HepG2 (cell line): ENCODE data around the gene CDC20. TPM values are rescaled to one million over a fixed set of nuclear protein-coding genes. Genes with fewer than 3 reads are reported as not detected.

ENCODE experiments used
- ATAC-seq: fragments of 200-7000 bp; cut with Tn5 transposase; 3 replicates; pipeline ENCODE4 v1.9.1; 2020; ENCODE audit warnings: mild to moderate bottlenecking, moderate library complexity
- BruUV-seq: library from RNA; stranded (reverse); fragments of 400-500 nt; replicated peaks from 2 replicates; lab custom pipeline; 2021; lab: Mats Ljungman, UMichigan
- CTCF ChIA-PET: fragments of 300-600 bp; formaldehyde crosslinking; extraction: SDS; loops from one replicate; lab custom pipeline; 2021; ENCODE audit warnings: low total read pairs, inconsistent platforms, low intra/inter-chr PET ratio; lab: Yijun Ruan, JAX
- POLR2A ChIA-PET: fragments of 350-600 bp; sonication (Branson Sonifier 250); formaldehyde crosslinking; loops from one replicate; lab custom pipeline; 2020; ENCODE audit warnings: antibody characterized with exemption, inconsistent platforms; lab: Yijun Ruan, JAX
- DNase-seq: peaks from one replicate; pipeline ENCODE4 v3.0.0-alpha.2; 2015; ENCODE audit warnings: low spot score
- FAIRE-seq: peaks from 3 replicates; lab custom pipeline; 2011; peaks lifted over from hg19 to GRCh38; lab: Jason Lieb, UNC
- H2AFZ ChIP-seq: one replicate; pipeline ENCODE4 v1.6.1; 2011; ENCODE audit warnings: low read length, inconsistent platforms
- H3K27ac ChIP-seq: fragments of 300-600 bp; 3 replicates; pipeline ENCODE4 v1.8.0; 2011; ENCODE audit warnings: mixed run types, mild to moderate bottlenecking, mixed read lengths, low read length, inconsistent platforms; ENCODE audit not compliant: insufficient read depth; ENCODE audit errors: extremely low read length
- H3K27me3 ChIP-seq, 2 experiments: fragments of 200-600 bp in 1 of 2; 2 replicates in 1 of 2; 3 replicates in 1 of 2; pipeline versions ENCODE4 v1.6.0 to v1.8.0; 2011; ENCODE audit warnings: low read length in 2 of 2, mild to moderate bottlenecking in 2 of 2, moderate library complexity in 2 of 2, inconsistent platforms in 1 of 2; ENCODE audit not compliant: insufficient read depth in 2 of 2, control insufficient read depth in 1 of 2
- H3K36me3 ChIP-seq, 2 experiments: fragments of 200-600 bp in 1 of 2; replicated peaks in 1 of 2; 2 replicates in 1 of 2; 3 replicates in 1 of 2; pipeline versions ENCODE4 v1.5.1 to v1.8.0; 2011; ENCODE audit warnings: low read length in 2 of 2, inconsistent platforms in 1 of 2; ENCODE audit not compliant: insufficient read depth in 2 of 2, control insufficient read depth in 1 of 2
- H3K4me1 ChIP-seq: 2 replicates; pipeline ENCODE4 v1.5.1; 2012; ENCODE audit warnings: low read length, inconsistent platforms; ENCODE audit not compliant: insufficient read depth
- H3K4me2 ChIP-seq: 2 replicates; pipeline ENCODE4 v1.6.0; 2011; ENCODE audit warnings: low read depth, low read length, inconsistent platforms
- H3K4me3 ChIP-seq, 3 experiments: fragments of 200-600 bp in 1 of 3; sonication (generic), shearing (Covaris generic) in 1 of 3; replicated peaks in 1 of 3; 2 replicates each; pipeline ENCODE4 v1.5.1; 2011 to 2016; ENCODE audit warnings: low read length in 3 of 3, inconsistent platforms in 2 of 3, low read depth in 2 of 3, mild to moderate bottlenecking in 2 of 3, control low read depth in 1 of 3, mixed read lengths in 1 of 3; ENCODE audit not compliant: insufficient read depth in 1 of 3
- H3K79me2 ChIP-seq: one replicate; pipeline ENCODE4 v1.6.1; 2011; ENCODE audit warnings: low read length, inconsistent platforms; ENCODE audit not compliant: insufficient read depth
- H3K9ac ChIP-seq: 2 replicates; pipeline ENCODE4 v1.6.0; 2011; ENCODE audit warnings: mild to moderate bottlenecking, low read depth, low read length, inconsistent platforms; ENCODE audit not compliant: insufficient read depth
- H3K9me3 ChIP-seq: 2 replicates; pipeline ENCODE4 v1.5.1; 2012; ENCODE audit warnings: mild to moderate bottlenecking, low read length
- H4K20me1 ChIP-seq: 2 replicates; pipeline ENCODE4 v1.6.0; 2011; ENCODE audit warnings: inconsistent platforms, mild to moderate bottlenecking, low read length, moderate library complexity; ENCODE audit not compliant: insufficient read depth
- AGO2 ChIP-seq: fragments of 200-400 bp; formaldehyde crosslinking; optimal IDR thresholded peaks from 2 replicates; pipeline ENCODE3; 2017; ENCODE audit warnings: mild to moderate bottlenecking, low read depth, low read length, moderate library complexity
- ATF7-NPFF ChIP-seq: sonication (generic); formaldehyde crosslinking; IDR thresholded peaks from 2 replicates; pipeline ENCODE4 v1.8.1; 2023; ENCODE audit warnings: mild to moderate bottlenecking, low read depth, missing genetic modification reagents, moderate library complexity
- CHCHD3 ChIP-seq: sonication (generic); formaldehyde crosslinking; IDR thresholded peaks from 2 replicates; pipeline ENCODE4 v1.8.0; 2022; ENCODE audit warnings: mild to moderate bottlenecking, missing genetic modification reagents, moderate library complexity
- GATA4 ChIP-seq: sonication (generic); IDR thresholded peaks from 2 replicates; pipeline ENCODE4 v1.6.1; 2016; ENCODE audit warnings: antibody characterized with exemption, low read depth, borderline replicate concordance
- HNF4A ChIP-seq: sonication (generic); formaldehyde crosslinking; IDR thresholded peaks from 2 replicates; pipeline ENCODE4 v1.4.0; 2020; ENCODE audit warnings: missing genetic modification reagents
- NFATC3 ChIP-seq: sonication (generic); formaldehyde crosslinking; IDR thresholded peaks from 2 replicates; pipeline ENCODE4 v1.5.1; 2020; ENCODE audit warnings: mild to moderate bottlenecking, missing genetic modification reagents
- NR2C2 ChIP-seq: sonication (generic); formaldehyde crosslinking; IDR thresholded peaks from 2 replicates; pipeline ENCODE4 v1.4.0; 2020; ENCODE audit warnings: missing genetic modification reagents, mild to moderate bottlenecking, moderate library complexity, borderline replicate concordance
- NR2F2 ChIP-seq: IDR thresholded peaks from 2 replicates; pipeline ENCODE4 v1.6.1; 2012; ENCODE audit warnings: low read depth, inconsistent platforms, borderline replicate concordance
- NR2F6 ChIP-seq, 2 experiments: IDR thresholded peaks; 2 replicates each; pipeline ENCODE4 v1.6.1; 2016; ENCODE audit warnings: antibody characterized with exemption in 1 of 2, mild to moderate bottlenecking in 1 of 2
- POLR2A ChIP-seq, 2 experiments: IDR thresholded peaks; 2 replicates each; pipeline ENCODE4 v1.6.1; 2011; ENCODE audit warnings: low read depth in 2 of 2, low read length in 2 of 2, mild to moderate bottlenecking in 1 of 2, moderate library complexity in 1 of 2; ENCODE audit not compliant: insufficient read depth in 1 of 2
- POLR2G ChIP-seq: fragments of 200-400 bp; formaldehyde crosslinking; IDR thresholded peaks from 2 replicates; pipeline ENCODE4 v1.6.1; 2018; ENCODE audit warnings: mild to moderate bottlenecking, low read depth, low read length, moderate library complexity
- PPARG ChIP-seq: conservative IDR thresholded peaks from 2 replicates; pipeline ENCODE4 v1.6.1; 2016; ENCODE audit warnings: missing biosample characterization, missing genetic modification reagents
- PRDM4 ChIP-seq: sonication (generic); formaldehyde crosslinking; IDR thresholded peaks from 2 replicates; pipeline ENCODE4 v1.9.0; 2021; ENCODE audit warnings: missing genetic modification reagents, borderline replicate concordance
- RBM22 ChIP-seq: fragments of 200-400 bp; formaldehyde crosslinking; optimal IDR thresholded peaks from 2 replicates; pipeline ENCODE3; 2017; ENCODE audit warnings: mild to moderate bottlenecking, low read length, moderate library complexity
- THYN1 ChIP-seq: sonication (generic); formaldehyde crosslinking; IDR thresholded peaks from 2 replicates; pipeline ENCODE4 v1.8.1; 2023; ENCODE audit warnings: low read depth, mild to moderate bottlenecking, moderate library complexity, missing genetic modification reagents, borderline replicate concordance
- ZNF550 ChIP-seq: sonication (generic); formaldehyde crosslinking; IDR thresholded peaks from 2 replicates; pipeline ENCODE4 v1.4.0; 2020; ENCODE audit warnings: mild to moderate bottlenecking, missing genetic modification reagents, borderline replicate concordance
- ZNF552 ChIP-seq: sonication (generic); formaldehyde crosslinking; IDR thresholded peaks from 2 replicates; pipeline ENCODE4 v1.9.0; 2022; ENCODE audit warnings: missing genetic modification reagents, mild to moderate bottlenecking, borderline replicate concordance
- WGBS: methylation state at CpG from one replicate; pipeline ENCODE4 v1.1.6; 2017; ENCODE audit warnings: low lambda C conversion rate; 5-methylcytosine and 5-hydroxymethylcytosine counted together
- in situ Hi-C: cut with HindIII; loops from 2 replicates; pipeline ENCODE4 v1.10.0; 2017; ENCODE audit warnings: low pct_unique_long_range_greater_than_20kb; ENCODE audit not compliant: extremely low pct_ligation_motif_present
- intact Hi-C: fragments of 100-400 bp; cut with micrococcal nuclease; formaldehyde crosslinking; loops from one replicate; pipeline ENCODE4 v1.10.0; 2022; ENCODE audit not compliant: unreplicated experiment
- polyA plus RNA-seq, 8 experiments: library from polyadenylated mRNA; depleted of rRNA in 3 of 8; stranded (reverse) in 7 of 8; unstranded in 1 of 8; fragments of >200 nt; fragmentation: Illumina TruSeq in 4 of 8; extraction: Trizol in 4 of 8; gene quantifications; 2 replicates each; pipeline versions ENCODE4 v1.2.1 to v1.2.3, GENCODE V29; 2011 to 2016; ENCODE audit warnings: low read depth in 4 of 8, missing spikeins in 1 of 8, mixed read lengths in 1 of 8; ENCODE audit not compliant: insufficient read depth in 1 of 8
- total RNA-seq, 5 experiments: library from RNA; depleted of rRNA; stranded (reverse); fragments of >200 nt; fragmentation: Illumina TruSeq; extraction: Trizol; gene quantifications; 2 replicates each; pipeline ENCODE4 v1.2.3, GENCODE V29; 2016; ENCODE audit warnings: low read depth in 1 of 5

CDC20 gene
- total and polyA plus RNA-seq, 2 of the 13 experiments (the other 11 are each of a cell fraction or from before 2014, with no cell fraction given): 57.9 to 90.0 TPM

DNA sequence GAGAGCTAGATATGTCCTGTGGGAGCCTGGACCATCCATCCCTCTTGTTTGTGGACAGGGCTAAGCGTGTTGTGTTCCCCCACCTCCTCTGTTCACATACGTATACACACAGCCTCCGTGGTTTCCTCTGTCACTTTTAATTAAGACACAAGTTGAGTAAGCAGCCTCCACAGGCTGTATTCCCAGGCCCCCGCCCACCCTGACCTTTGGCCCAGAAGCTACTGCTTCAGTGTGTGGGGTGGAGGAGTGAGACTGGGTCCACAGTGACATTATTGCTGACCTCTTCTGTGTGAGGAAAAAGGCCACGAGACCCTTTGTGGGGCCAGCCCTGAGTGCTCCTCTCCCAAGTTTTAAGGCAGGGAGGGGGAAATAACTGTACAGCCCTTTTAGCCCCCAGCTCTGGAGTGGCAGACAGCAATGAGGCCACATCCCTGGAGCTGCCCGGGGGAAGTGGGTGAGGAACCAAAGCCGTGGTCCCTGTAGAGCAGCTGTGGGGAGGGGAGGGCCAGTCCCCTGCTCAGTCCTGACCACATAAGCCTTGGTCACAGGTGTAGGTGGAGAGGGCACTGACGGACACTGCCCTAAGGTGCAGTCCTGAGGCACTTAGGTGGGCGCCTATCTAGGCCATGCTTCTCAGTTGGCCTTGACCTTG, 4.6 kb downstream of the CDC20 start:
- no TSS peak for BruUV-seq
- Histone ChIP-seq H3K27me3 (no peaks in the 10 kb centered on the region; a peak in 1 of 5 replicates), H3K4me3 (no peak overlapping the region), H3K4me1 (peaks cover 82% of the 10 kb centered on the region), H2AFZ (no peak overlapping the region), H3K4me2 (no peak overlapping the region), H4K20me1 (no peaks in the 10 kb centered on the region), H3K27ac (peak overlapping the region; percentile 30), H3K36me3 (peaks cover 15 to 31% of the 10 kb centered on the region in 2 experiments), H3K9me3 (no peaks in the 10 kb centered on the region), H3K79me2 (peaks cover 38% of the 10 kb centered on the region), H3K9ac (no peak overlapping the region)
- ChIA-PET CTCF (no interaction called here), POLR2A (interaction anchor here (0.8 to 1.8 kb wide), 3 partner anchors 10 to 27 kb away, joined by 3 to 10 read pairs (median 4); no protein-coding TSS in a partner anchor)
- in situ Hi-C loops (no loop called here), intact Hi-C loops (no loop called here)
- ATAC-seq: no peak
- 65% methylated on average over 7 of the region's 9 CpGs for WGBS
- DNase-seq: no peak
- peak; percentile 30 for FAIRE-seq
- no peak for TF ChIP-seq NFATC3
- TF ChIP-seq PPARG: 0 out of 2 replicates have a peak, but pooled peaks have one; percentile 63
- no peak for TF ChIP-seq THYN1 (CRISPR knock-in tag)
- TF ChIP-seq NR2F2: 0 out of 2 replicates have a peak, but pooled peaks have one; percentile 18
- TF ChIP-seq CHCHD3 (CRISPR knock-in tag): 0 out of 2 replicates have a peak, but pooled peaks have one; percentile 49
- TF ChIP-seq POLR2A (IDR thresholded peaks at IDR 0.05; ENCODE audit: insufficient read depth in 1 of 2, low read depth in 2 of 2, low read length in 2 of 2): peak in 1 of 2 experiments; percentile 48; a peak in 2 of 4 replicates
- TF ChIP-seq AGO2: peak; percentile 58
- TF ChIP-seq PRDM4 (CRISPR knock-in tag): no peak
- 0 out of 2 replicates have a peak, but pooled peaks have one; percentile 14 for TF ChIP-seq NR2C2
- peak; percentile 38 for TF ChIP-seq POLR2G
- TF ChIP-seq HNF4A (CRISPR knock-in tag): 0 out of 2 replicates have a peak, but pooled peaks have one; percentile 18
- no peak for TF ChIP-seq ZNF550
- TF ChIP-seq ATF7-NPFF (CRISPR knock-in tag): no peak
- TF ChIP-seq RBM22: peak; percentile 72
- TF ChIP-seq GATA4: no peak
- no peak for TF ChIP-seq ZNF552
- no peak; the same call in 1 of the 2 replicates for TF ChIP-seq NR2F6 (IDR thresholded peaks at IDR 0.05)
- TF ChIP-seq NR2F6 (CRISPR knock-in tag; IDR thresholded peaks at IDR 0.05): peak; percentile 44; the same call in 1 of the 2 replicates
